Stimulated activated CD8-positive, alpha-beta memory T cell treated with anti-CD3 and anti-CD28 coated beads, Interleukin-7, amount 100 ng/mL, for 4 hours (primary cell): ENCODE results near the gene CIB4.

ENCODE experiments used
- DNase-seq, 2 donors: peaks; one replicate each; pipeline ENCODE4 v3.0.0-alpha.2; 2020; ENCODE audit warnings: low read depth in 2 of 2

CIB4 gene

GRCh38 chr2:26640781-26641564 is at the start of gene CIB4:
TSS of gene CIB4 (minus strand) at chr2:26641366. CDS start at chr2:26641314, 52 bp downstream.
- no peak for DNase-seq

- DNase-seq: no peak
These were observed 46.6 kb upstream of the CIB4 start for GRCh38 chr2:26687801-26688200.

GRCh38 chr2:26687328-26687727 is 46.2 kb upstream of the CIB4 start:
- DNase-seq: no peak

GRCh38 chr2:26685989-26686839 is 45.0 kb upstream of the CIB4 start:
- DNase-seq: no peak

GRCh38 chr2:26685341-26685740 is 44.2 kb upstream of the CIB4 start:
- no peak for DNase-seq

GRCh38 chr2:26683583-26683982 is 42.4 kb upstream of the CIB4 start:
- DNase-seq: no peak

- no peak for DNase-seq
These were observed 41.0 kb upstream of the CIB4 start for GRCh38 chr2:26682155-26682554.

- no peak for DNase-seq
These were observed 40.5 kb upstream of the CIB4 start for GRCh38 chr2:26681656-26682055.

- DNase-seq: no peak
These were observed 38.7 kb upstream of the CIB4 start for GRCh38 chr2:26679867-26680266.

GRCh38 chr2:26678035-26678434 is 36.9 kb upstream of the CIB4 start:
- DNase-seq: no peak

- no peak for DNase-seq
These were observed 34.6 kb upstream of the CIB4 start for GRCh38 chr2:26675651-26676255.

GRCh38 chr2:26674771-26675170 is 33.6 kb upstream of the CIB4 start:
- no peak for DNase-seq

GRCh38 chr2:26674002-26674751 is 33.0 kb upstream of the CIB4 start:
- DNase-seq: no peak

- DNase-seq: no peak
These were observed 31.7 kb upstream of the CIB4 start for GRCh38 chr2:26672818-26673393.

GRCh38 chr2:26672112-26672817 is 31.1 kb upstream of the CIB4 start:
- DNase-seq: no peak

- DNase-seq: no peak
These were observed 30.5 kb upstream of the CIB4 start for GRCh38 chr2:26671691-26672090.

- no peak for DNase-seq
These were observed 29.8 kb upstream of the CIB4 start for GRCh38 chr2:26670931-26671460.

GRCh38 chr2:26670171-26670570 is 29.0 kb upstream of the CIB4 start:
- DNase-seq: no peak

- DNase-seq: no peak
These were observed 27.9 kb upstream of the CIB4 start for GRCh38 chr2:26668856-26669750.

- DNase-seq: no peak
These were observed 26.9 kb upstream of the CIB4 start for GRCh38 chr2:26668041-26668440.
